GM04503 (cell line): Measurements from ENCODE around the gene HRH3.

Experiments
- DNase-seq: peaks from one replicate; pipeline ENCODE4 v3.0.0-alpha.2; 2012; ENCODE audit warnings: low read depth

Gene HRH3

GRCh38 chr20:62243906-62244515 is 23.9 kb upstream of the HRH3 start:
- no peak for DNase-seq

GRCh38 chr20:62243106-62243505 is 23.0 kb upstream of the HRH3 start:
- DNase-seq = no peak

GRCh38 chr20:62242176-62242575 is 22.1 kb upstream of the HRH3 start:
- DNase-seq = no peak

- no peak for DNase-seq
These were observed 21.4 kb upstream of the HRH3 start for GRCh38 chr20:62241506-62241905.

GRCh38 chr20:62240020-62240685 is 20.1 kb upstream of the HRH3 start:
- no peak for DNase-seq

- no peak for DNase-seq
These were observed 19.3 kb upstream of the HRH3 start for GRCh38 chr20:62239278-62239879.

GRCh38 chr20:62238569-62239277 is 18.6 kb upstream of the HRH3 start:
- DNase-seq = no peak

GRCh38 chr20:62237801-62238568 is 17.9 kb upstream of the HRH3 start, which contains the start of gene OSBPL2:
Gene OSBPL2, plus strand, starts transcription at chr20:62238521. Its CDS starts 17,664 bp downstream, at chr20:62256185.
- DNase-seq = peak; percentile 85

- DNase-seq = no peak
These were observed 17.4 kb upstream of the HRH3 start for GRCh38 chr20:62237514-62237800.

GRCh38 chr20:62236766-62237513 is 16.9 kb upstream of the HRH3 start:
- no peak for DNase-seq

GRCh38 chr20:62236200-62236599 is 16.1 kb upstream of the HRH3 start:
- DNase-seq = no peak

- DNase-seq = no peak
These were observed 15.7 kb upstream of the HRH3 start for GRCh38 chr20:62235777-62236157.

GRCh38 chr20:62235001-62235776 is 15.1 kb upstream of the HRH3 start:
- no peak for DNase-seq

GRCh38 chr20:62234339-62234738 is 14.3 kb upstream of the HRH3 start:
- DNase-seq = no peak

GRCh38 chr20:62233684-62234083 is 13.6 kb upstream of the HRH3 start:
- DNase-seq = no peak

- DNase-seq = no peak
These were observed 12.9 kb upstream of the HRH3 start for GRCh38 chr20:62232770-62233645.

- no peak for DNase-seq
These were observed 12.1 kb upstream of the HRH3 start for GRCh38 chr20:62232194-62232593.

GRCh38 chr20:62231292-62231691 is 11.2 kb upstream of the HRH3 start:
- DNase-seq = no peak

- DNase-seq = no peak
These were observed 10.6 kb upstream of the HRH3 start for GRCh38 chr20:62230696-62231095.

GRCh38 chr20:62230276-62230675 is 10.2 kb upstream of the HRH3 start:
- no peak for DNase-seq
